Smooth muscle cell (in vitro differentiated cells): ENCODE results near the gene SETDB1. TPM values are rescaled to one million over a fixed set of nuclear protein-coding genes. Genes with fewer than 3 reads are reported as not detected.

Source experiments
- DNase-seq: peaks from one replicate; lab custom pipeline; 2025; ENCODE audit not compliant: unreplicated experiment; lab: John Stamatoyannopoulos, UW
- H2AFZ ChIP-seq: fragments of 200-600 bp; sonication (generic); 2 replicates; pipeline ENCODE4 v1.6.0; 2016; ENCODE audit warnings: antibody characterized with exemption, low read depth, mild to moderate bottlenecking
- H3F3A ChIP-seq: fragments of 200-600 bp; sonication (generic); 2 replicates; pipeline ENCODE4 v1.6.0; 2017; ENCODE audit warnings: antibody characterized with exemption, low read depth
- H3K27ac ChIP-seq: fragments of 200-600 bp; sonication (generic); 2 replicates; pipeline ENCODE4 v1.5.1; 2016; ENCODE audit warnings: low read depth, mild to moderate bottlenecking
- H3K27me3 ChIP-seq: fragments of 200-600 bp; sonication (generic); 2 replicates; pipeline ENCODE4 v1.6.1; 2016; ENCODE audit warnings: low read depth, mild to moderate bottlenecking
- H3K36me3 ChIP-seq: fragments of 200-600 bp; sonication (generic); 2 replicates; pipeline ENCODE4 v1.5.1; 2016; ENCODE audit warnings: low read depth
- H3K4me1 ChIP-seq: fragments of 200-600 bp; sonication (generic); 2 replicates; pipeline ENCODE4 v1.5.1; 2016; ENCODE audit warnings: low read depth
- H3K4me2 ChIP-seq: fragments of 200-600 bp; sonication (generic); 2 replicates; pipeline ENCODE4 v1.6.0; 2016; ENCODE audit warnings: mild to moderate bottlenecking
- H3K4me3 ChIP-seq: fragments of 200-600 bp; sonication (generic); 2 replicates; pipeline ENCODE4 v1.5.1; 2016; ENCODE audit warnings: mild to moderate bottlenecking
- H3K79me2 ChIP-seq: fragments of 200-600 bp; sonication (generic); 2 replicates; pipeline ENCODE4 v1.6.0; 2016; ENCODE audit warnings: low read depth, mild to moderate bottlenecking
- H3K9ac ChIP-seq: fragments of 200-600 bp; sonication (generic); 2 replicates; pipeline ENCODE4 v1.6.0; 2016; ENCODE audit warnings: low read depth
- H3K9me3 ChIP-seq: fragments of 200-600 bp; sonication (generic); replicated peaks from 2 replicates; pipeline ENCODE4 v1.5.1; 2016; ENCODE audit warnings: low read depth
- H4K20me1 ChIP-seq: fragments of 200-600 bp; sonication (generic); 2 replicates; pipeline ENCODE4 v1.6.0; 2016; ENCODE audit warnings: low read depth
- WGBS: methylation state at CpG from one replicate; pipeline ENCODE4 v1.1.7; 2016; ENCODE audit warnings: low lambda C conversion rate; 5-methylcytosine and 5-hydroxymethylcytosine counted together
- polyA plus RNA-seq: library from polyadenylated mRNA; unstranded; fragments of >200 nt; fragmentation: Nextera tagmentation; extraction: Ambion mirVana; gene quantifications from 2 replicates; pipeline ENCODE4 v1.2.1, GENCODE V29; 2016
- total RNA-seq: library from RNA; depleted of rRNA; stranded (reverse); fragments of >200 nt; gene quantifications from 2 replicates; pipeline ENCODE4 v1.2.3, GENCODE V29; 2014
- TF ChIP-seq, protein P1 (sequence below): fragments of 200-600 bp; sonication (generic); IDR thresholded peaks from 2 replicates; pipeline ENCODE4 v1.5.1; 2017; ENCODE audit warnings: borderline replicate concordance, mild to moderate bottlenecking, antibody characterized with exemption; ENCODE audit not compliant: insufficient read depth, poor library complexity, severe bottlenecking

The SETDB1 gene
- total and polyA plus RNA-seq, 2 experiments from 2014 or later: 11.3 to 19.1 TPM

DNA sequence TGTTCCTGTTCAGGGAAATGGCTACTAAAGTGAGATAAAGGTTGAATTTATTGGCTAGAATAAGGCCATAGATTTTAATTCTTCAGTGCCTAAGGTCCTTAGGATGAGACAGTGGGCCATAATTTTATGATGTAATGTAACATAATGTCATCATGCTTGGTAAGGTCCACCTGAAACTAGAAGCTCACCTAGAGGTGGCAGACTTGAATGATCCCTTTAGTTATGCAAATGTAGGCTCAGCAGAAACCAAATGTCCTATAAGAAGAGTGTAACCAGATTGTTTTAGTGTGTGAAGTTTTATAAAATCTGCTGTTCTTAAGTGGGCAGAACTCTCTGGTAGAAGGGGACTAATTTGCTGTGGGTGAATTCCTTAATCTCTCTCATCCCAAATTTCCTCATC, 13.5 kb upstream of the SETDB1 start:
- Histone ChIP-seq H3K4me3 (no peak overlapping the region), H3K79me2 (no peaks in the 10 kb centered on the region), H3F3A (no peaks in the 10 kb centered on the region), H3K27ac (no peak overlapping the region), H3K4me2 (no peak overlapping the region), H3K4me1 (no peaks in the 10 kb centered on the region), H3K9ac (no peak overlapping the region), H4K20me1 (no peaks in the 10 kb centered on the region), H3K27me3 (no peaks in the 10 kb centered on the region), H3K36me3 (no peaks in the 10 kb centered on the region), H3K9me3 (no peaks in the 10 kb centered on the region), H2AFZ (no peak overlapping the region)
- no peak for DNase-seq
- TF ChIP-seq, protein P1, sequence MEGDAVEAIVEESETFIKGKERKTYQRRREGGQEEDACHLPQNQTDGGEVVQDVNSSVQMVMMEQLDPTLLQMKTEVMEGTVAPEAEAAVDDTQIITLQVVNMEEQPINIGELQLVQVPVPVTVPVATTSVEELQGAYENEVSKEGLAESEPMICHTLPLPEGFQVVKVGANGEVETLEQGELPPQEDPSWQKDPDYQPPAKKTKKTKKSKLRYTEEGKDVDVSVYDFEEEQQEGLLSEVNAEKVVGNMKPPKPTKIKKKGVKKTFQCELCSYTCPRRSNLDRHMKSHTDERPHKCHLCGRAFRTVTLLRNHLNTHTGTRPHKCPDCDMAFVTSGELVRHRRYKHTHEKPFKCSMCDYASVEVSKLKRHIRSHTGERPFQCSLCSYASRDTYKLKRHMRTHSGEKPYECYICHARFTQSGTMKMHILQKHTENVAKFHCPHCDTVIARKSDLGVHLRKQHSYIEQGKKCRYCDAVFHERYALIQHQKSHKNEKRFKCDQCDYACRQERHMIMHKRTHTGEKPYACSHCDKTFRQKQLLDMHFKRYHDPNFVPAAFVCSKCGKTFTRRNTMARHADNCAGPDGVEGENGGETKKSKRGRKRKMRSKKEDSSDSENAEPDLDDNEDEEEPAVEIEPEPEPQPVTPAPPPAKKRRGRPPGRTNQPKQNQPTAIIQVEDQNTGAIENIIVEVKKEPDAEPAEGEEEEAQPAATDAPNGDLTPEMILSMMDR: no peak

- DNase-seq: no peak
- no peaks in the 10 kb centered on the region for H3K79me2 ChIP-seq
- H3K9ac ChIP-seq: no peak overlapping the region
- no peaks in the 10 kb centered on the region for H3K4me1 ChIP-seq
- H3F3A ChIP-seq: no peaks in the 10 kb centered on the region
- H2AFZ ChIP-seq: no peak overlapping the region
- no peak overlapping the region for H3K4me3 ChIP-seq
- H3K27ac ChIP-seq: no peak overlapping the region
- no peaks in the 10 kb centered on the region for H4K20me1 ChIP-seq
- 94% methylated on average over 7 of the region's 7 CpGs for WGBS
- TF ChIP-seq, protein P1: no peak
- H3K4me2 ChIP-seq: no peak overlapping the region
- no peaks in the 10 kb centered on the region for H3K27me3 ChIP-seq
- no peaks in the 10 kb centered on the region for H3K9me3 ChIP-seq
- no peaks in the 10 kb centered on the region for H3K36me3 ChIP-seq
Observed at GRCh38 chr1:150917387-150917786, 8.8 kb upstream of the SETDB1 start.

DNA sequence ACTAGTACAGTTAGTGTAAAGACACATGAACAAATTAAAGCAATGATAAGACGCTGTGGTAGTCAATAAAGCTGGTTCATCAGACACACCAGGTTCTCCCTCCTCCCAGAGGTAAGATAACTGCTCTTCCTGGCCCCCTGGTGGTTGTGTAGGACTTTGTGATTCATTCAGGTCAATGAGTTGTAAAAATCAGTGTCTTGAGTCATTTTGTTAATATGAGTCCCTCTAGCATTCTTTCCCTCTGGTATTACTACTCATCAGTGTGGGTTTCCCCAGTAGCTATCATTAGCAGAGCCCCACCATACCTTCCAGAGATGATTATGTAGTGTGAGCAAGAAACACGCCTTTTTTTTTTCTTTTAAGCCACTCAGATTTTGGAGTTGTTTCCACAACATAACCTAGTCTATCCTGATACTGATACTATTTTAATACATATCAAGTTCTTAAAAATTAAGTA, 3.6 kb upstream of the SETDB1 start:
- TF ChIP-seq, protein P1: peak; percentile 80
- no peaks in the 10 kb centered on the region for H3K36me3 ChIP-seq
- H3K4me2 ChIP-seq: peak overlapping the region; percentile 20
- H3K4me3 ChIP-seq: no peak overlapping the region
- peaks cover 9% of the 10 kb centered on the region for H3K79me2 ChIP-seq
- H3K9me3 ChIP-seq: no peaks in the 10 kb centered on the region
- peak overlapping the region; percentile 6 for H2AFZ ChIP-seq
- no peak overlapping the region for H3K9ac ChIP-seq
- no peaks in the 10 kb centered on the region for H3F3A ChIP-seq
- H3K27ac ChIP-seq: peak overlapping the region; percentile 51
- H3K4me1 ChIP-seq: no peaks in the 10 kb centered on the region
- 40% methylated on average over 2 of the region's 2 CpGs for WGBS
- no peaks in the 10 kb centered on the region for H3K27me3 ChIP-seq
- no peaks in the 10 kb centered on the region for H4K20me1 ChIP-seq
- peak; percentile 7 for DNase-seq

GRCh38 chr1:150925080-150925479, 1.1 kb upstream of the SETDB1 start:
- no peak overlapping the region for H3K9ac ChIP-seq

More at GRCh38 chr1:150925080-150925479, 1.1 kb upstream of the SETDB1 start:
- H3K4me1 ChIP-seq: no peaks in the 10 kb centered on the region
- H3K9me3 ChIP-seq: no peaks in the 10 kb centered on the region
- no peaks in the 10 kb centered on the region for H3F3A ChIP-seq
- no peak overlapping the region for H2AFZ ChIP-seq
- DNase-seq: no peak
- TF ChIP-seq, protein P1: no peak
- 94% methylated on average over 23 of the region's 23 CpGs for WGBS
- peak overlapping the region; percentile 88 for H3K4me3 ChIP-seq
- H3K27ac ChIP-seq: no peak overlapping the region
- no peaks in the 10 kb centered on the region for H4K20me1 ChIP-seq
- peaks cover 8% of the 10 kb centered on the region for H3K36me3 ChIP-seq
- H3K4me2 ChIP-seq: no peak overlapping the region
- no peaks in the 10 kb centered on the region for H3K27me3 ChIP-seq
- H3K79me2 ChIP-seq: peaks cover 9% of the 10 kb centered on the region
